ENCODE data around the gene ENO1.
A peak's percentile ranks its signal among the peaks of the same experiment; 100 is the strongest.

DNA sequence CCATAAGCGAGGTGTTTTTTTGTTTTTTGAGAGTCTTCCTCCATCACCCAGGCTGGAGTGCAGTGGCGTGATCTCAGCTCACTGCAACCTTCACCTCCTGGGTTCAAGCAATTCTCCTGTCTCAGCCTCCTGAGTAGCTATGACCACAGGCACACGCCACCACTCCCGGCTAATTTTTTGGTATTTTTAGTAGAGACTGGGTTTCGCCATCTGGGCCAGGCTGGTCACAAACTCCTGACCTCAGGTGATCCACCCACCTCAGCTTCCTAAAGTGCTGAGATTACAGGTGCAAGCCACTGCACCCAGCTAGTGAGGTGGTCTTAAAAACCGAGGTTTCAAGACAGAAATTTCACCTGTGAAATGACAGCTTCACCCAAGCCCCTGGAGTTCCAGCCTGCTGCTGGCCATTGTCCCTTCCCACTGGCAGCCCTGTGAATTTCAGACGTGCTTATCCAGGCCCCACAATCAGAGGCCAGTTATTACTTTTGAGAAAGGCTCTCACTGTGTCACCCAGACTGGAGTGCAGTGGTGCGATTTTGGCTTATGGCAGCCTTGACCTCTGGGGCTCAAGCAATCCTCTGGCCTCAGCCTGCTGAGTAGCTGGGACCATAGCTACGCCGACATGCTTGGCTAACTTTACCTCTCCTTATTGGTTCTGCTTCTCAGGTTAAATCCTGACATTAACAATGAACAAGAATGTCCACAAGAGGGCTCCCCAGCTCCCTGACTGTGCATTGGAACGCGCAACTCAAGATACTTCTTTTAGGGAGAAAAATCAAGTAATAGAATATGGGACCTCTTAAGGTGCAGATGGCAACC, 19.4 kb downstream of the ENO1 start:
- TF ChIP-seq, protein P1, sequence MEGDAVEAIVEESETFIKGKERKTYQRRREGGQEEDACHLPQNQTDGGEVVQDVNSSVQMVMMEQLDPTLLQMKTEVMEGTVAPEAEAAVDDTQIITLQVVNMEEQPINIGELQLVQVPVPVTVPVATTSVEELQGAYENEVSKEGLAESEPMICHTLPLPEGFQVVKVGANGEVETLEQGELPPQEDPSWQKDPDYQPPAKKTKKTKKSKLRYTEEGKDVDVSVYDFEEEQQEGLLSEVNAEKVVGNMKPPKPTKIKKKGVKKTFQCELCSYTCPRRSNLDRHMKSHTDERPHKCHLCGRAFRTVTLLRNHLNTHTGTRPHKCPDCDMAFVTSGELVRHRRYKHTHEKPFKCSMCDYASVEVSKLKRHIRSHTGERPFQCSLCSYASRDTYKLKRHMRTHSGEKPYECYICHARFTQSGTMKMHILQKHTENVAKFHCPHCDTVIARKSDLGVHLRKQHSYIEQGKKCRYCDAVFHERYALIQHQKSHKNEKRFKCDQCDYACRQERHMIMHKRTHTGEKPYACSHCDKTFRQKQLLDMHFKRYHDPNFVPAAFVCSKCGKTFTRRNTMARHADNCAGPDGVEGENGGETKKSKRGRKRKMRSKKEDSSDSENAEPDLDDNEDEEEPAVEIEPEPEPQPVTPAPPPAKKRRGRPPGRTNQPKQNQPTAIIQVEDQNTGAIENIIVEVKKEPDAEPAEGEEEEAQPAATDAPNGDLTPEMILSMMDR (IDR thresholded peaks at IDR 0.05; ENCODE audit: insufficient read depth, low read depth, low read length), result peak; percentile 63
- no peak for TF ChIP-seq EZH2 (IDR thresholded peaks at IDR 0.05; ENCODE audit: insufficient read depth, low read length)

Data from astrocyte (in vitro differentiated cells and primary cell).